ENCODE data around the gene TXNDC5. TPM values are rescaled to one million over a fixed set of nuclear protein-coding genes. Genes with fewer than 3 reads are reported as not detected.

TXNDC5 gene
- polyA plus RNA-seq, 1 donor from 2014 or later: 37.7 TPM

DNA sequence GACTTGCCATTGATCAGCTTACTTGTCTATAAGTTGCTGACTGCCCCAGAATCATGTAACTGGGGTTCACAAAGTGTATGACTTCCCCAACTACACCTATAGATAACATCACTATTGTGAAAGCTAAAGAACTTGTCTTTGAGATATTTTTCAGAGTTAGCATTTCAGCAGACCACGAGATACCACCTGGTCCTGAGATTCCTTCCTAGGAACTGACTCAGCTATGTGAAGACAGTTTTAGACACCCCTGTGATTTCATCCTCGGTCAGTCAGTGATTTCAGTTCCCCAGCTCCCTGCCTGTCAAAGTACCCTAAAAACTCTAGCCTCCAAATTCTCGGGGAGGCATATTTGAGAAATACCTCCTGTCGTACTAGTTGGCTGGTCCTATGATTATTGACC lies 62.4 kb downstream of the TXNDC5 start (continued):
- TF ChIP-seq TAF1 (IDR thresholded peaks at IDR 0.05; ENCODE audit: low read depth) (no peak), MXI1 (conservative IDR thresholded peaks at IDR 0.05; ENCODE audit: poor library complexity, severe bottlenecking) (no peak), POLR2AphosphoS5 (IDR thresholded peaks at IDR 0.05) (no peak)

DNA sequence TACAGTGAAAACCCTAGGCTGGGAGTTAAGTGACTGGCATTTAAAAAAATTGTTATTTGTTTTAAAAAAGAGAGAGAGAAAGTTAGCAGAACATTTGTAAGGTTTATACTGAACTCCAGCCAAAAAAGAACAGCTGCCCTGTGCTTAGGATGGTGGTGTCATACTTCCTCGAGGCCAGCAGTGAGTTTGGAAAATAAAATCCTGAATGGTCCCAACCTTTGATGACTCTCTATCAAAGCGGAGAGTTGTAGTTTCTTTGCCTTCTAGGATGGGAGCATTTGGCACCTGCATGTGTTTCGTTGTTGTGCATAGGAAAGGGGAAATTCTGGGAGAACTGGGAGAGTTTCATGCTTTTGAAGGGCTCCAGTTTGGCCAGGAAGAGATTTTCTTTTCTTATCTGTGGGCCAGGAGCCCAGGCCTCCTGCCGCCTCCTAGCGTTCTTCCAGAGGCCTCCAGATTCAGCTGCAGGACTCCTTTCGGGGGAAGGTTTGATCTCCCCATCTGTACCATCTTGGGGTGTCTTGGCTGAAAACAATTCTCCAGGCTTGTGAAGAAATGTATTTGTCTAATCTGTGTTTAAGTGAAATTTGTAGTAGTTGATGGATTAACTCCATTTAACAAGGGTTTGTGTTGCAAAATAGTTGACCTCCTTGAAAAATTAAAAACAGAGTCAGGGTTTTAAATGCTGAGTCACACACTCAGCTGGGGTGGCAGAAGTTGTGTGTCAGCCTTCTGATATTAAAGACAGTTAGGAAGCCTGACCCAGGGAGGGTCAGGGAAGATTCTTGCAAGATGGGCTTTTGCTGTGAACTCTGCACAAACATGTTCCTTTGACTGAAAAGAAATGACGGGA lies 63.4 kb downstream of the TXNDC5 start:
- H4K20me1 ChIP-seq (ENCODE audit: insufficient read depth): no peaks in the 10 kb centered on the region
- H2AFZ ChIP-seq (ENCODE audit: low read depth, low read length): no peak overlapping the region
- H3K79me2 ChIP-seq (replicated peaks; ENCODE audit: insufficient read depth, low read length): no peaks in the 10 kb centered on the region
- no peak overlapping the region for H3K27ac ChIP-seq (ENCODE audit: low read length)
- no peak overlapping the region for H3K9ac ChIP-seq (ENCODE audit: low read length)
- TF ChIP-seq SMC3 (conservative IDR thresholded peaks at IDR 0.05; ENCODE audit: poor library complexity) (no peak), MXI1 (conservative IDR thresholded peaks at IDR 0.05; ENCODE audit: poor library complexity, severe bottlenecking) (no peak), RAD21 (conservative IDR thresholded peaks at IDR 0.05) (no peak), EP300 (conservative IDR thresholded peaks at IDR 0.05; ENCODE audit: poor library complexity, severe bottlenecking) (no peak), EZH2 (IDR thresholded peaks at IDR 0.05; ENCODE audit: borderline replicate concordance, insufficient read depth, low read length, poor library complexity, severe bottlenecking) (no peak), POLR2AphosphoS5 (IDR thresholded peaks at IDR 0.05) (no peak), TAF1 (IDR thresholded peaks at IDR 0.05; ENCODE audit: low read depth) (no peak)
- TF ChIP-seq, protein P1, sequence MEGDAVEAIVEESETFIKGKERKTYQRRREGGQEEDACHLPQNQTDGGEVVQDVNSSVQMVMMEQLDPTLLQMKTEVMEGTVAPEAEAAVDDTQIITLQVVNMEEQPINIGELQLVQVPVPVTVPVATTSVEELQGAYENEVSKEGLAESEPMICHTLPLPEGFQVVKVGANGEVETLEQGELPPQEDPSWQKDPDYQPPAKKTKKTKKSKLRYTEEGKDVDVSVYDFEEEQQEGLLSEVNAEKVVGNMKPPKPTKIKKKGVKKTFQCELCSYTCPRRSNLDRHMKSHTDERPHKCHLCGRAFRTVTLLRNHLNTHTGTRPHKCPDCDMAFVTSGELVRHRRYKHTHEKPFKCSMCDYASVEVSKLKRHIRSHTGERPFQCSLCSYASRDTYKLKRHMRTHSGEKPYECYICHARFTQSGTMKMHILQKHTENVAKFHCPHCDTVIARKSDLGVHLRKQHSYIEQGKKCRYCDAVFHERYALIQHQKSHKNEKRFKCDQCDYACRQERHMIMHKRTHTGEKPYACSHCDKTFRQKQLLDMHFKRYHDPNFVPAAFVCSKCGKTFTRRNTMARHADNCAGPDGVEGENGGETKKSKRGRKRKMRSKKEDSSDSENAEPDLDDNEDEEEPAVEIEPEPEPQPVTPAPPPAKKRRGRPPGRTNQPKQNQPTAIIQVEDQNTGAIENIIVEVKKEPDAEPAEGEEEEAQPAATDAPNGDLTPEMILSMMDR (IDR thresholded peaks at IDR 0.05; ENCODE audit: poor library complexity, severe bottlenecking): no peak
- TF ChIP-seq, protein P2, sequence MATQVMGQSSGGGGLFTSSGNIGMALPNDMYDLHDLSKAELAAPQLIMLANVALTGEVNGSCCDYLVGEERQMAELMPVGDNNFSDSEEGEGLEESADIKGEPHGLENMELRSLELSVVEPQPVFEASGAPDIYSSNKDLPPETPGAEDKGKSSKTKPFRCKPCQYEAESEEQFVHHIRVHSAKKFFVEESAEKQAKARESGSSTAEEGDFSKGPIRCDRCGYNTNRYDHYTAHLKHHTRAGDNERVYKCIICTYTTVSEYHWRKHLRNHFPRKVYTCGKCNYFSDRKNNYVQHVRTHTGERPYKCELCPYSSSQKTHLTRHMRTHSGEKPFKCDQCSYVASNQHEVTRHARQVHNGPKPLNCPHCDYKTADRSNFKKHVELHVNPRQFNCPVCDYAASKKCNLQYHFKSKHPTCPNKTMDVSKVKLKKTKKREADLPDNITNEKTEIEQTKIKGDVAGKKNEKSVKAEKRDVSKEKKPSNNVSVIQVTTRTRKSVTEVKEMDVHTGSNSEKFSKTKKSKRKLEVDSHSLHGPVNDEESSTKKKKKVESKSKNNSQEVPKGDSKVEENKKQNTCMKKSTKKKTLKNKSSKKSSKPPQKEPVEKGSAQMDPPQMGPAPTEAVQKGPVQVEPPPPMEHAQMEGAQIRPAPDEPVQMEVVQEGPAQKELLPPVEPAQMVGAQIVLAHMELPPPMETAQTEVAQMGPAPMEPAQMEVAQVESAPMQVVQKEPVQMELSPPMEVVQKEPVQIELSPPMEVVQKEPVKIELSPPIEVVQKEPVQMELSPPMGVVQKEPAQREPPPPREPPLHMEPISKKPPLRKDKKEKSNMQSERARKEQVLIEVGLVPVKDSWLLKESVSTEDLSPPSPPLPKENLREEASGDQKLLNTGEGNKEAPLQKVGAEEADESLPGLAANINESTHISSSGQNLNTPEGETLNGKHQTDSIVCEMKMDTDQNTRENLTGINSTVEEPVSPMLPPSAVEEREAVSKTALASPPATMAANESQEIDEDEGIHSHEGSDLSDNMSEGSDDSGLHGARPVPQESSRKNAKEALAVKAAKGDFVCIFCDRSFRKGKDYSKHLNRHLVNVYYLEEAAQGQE (IDR thresholded peaks at IDR 0.05; ENCODE audit: borderline replicate concordance): no peak
- H3K4me2 ChIP-seq (ENCODE audit: low read length): no peak overlapping the region
- no peaks in the 10 kb centered on the region for H3F3A ChIP-seq (ENCODE audit: insufficient read depth, low read length, poor library complexity, severe bottlenecking)
- H3K4me3 ChIP-seq (ENCODE audit: low read length): no peak overlapping the region
- no peaks in the 10 kb centered on the region for H3K9me3 ChIP-seq (ENCODE audit: low read length)
- no peaks in the 10 kb centered on the region for H3K27me3 ChIP-seq (ENCODE audit: insufficient read depth, low read depth, low read length)
- no peaks in the 10 kb centered on the region for H3K36me3 ChIP-seq (ENCODE audit: insufficient read depth, low read length)
- H3K9me2 ChIP-seq (ENCODE audit: insufficient read depth, low read length): no peaks in the 10 kb centered on the region

Measured in neural cell (in vitro differentiated cells).